Uterus (tissue), 2 donors: ENCODE results near the gene NADK.

Experiments
- POLR2A ChIP-seq, 2 donors: fragments of 450-650 bp; IDR thresholded peaks; one replicate each; pipeline ENCODE4 v1.6.1; 2016; ENCODE audit warnings: antibody characterized with exemption in 2 of 2, mild to moderate bottlenecking in 1 of 2, moderate library complexity in 1 of 2
- TF ChIP-seq, protein P1 (sequence below), 4 experiments: fragments of 200-600 bp in 2 of 4; fragments of 450-650 bp in 2 of 4; sonication (generic) in 2 of 4; IDR thresholded peaks; one replicate each; pipeline ENCODE4 v1.5.1; 2016 to 2019; ENCODE audit warnings: antibody characterized with exemption in 4 of 4, mild to moderate bottlenecking in 2 of 4, moderate library complexity in 1 of 4

DNA sequence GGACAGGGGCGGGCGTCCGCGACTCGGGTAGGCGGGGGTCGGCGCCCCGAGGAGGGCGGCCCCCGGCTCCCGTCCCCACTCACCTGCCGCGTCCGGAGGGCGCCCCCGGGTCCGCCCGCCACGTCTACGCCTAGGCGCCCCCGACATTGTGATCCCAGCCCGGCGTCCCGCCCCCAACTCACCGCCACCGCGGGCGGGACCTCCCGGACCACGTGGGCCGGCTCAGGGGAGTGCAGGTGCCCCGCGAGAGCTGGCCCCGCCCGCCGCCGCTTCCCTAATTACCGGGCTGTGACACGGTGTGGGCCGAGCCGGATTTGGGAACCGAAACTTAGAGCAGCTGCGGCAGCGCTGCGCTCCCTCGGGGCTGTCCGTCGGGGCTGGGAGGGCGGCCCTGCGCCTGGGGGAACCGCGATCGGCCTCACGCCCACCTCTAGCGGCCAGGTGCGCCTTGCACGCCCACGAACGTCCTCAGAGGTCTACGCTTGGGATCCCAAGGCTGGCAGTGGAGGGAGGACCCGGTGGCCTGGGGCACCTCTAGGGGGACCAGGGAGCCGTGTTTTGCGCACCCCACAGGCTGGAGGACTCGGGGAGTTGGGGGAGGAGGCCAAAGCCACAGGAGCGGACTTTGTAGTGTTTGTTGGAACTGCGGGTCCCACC is 521 bp upstream of the NADK start:
- TF ChIP-seq, protein P1, sequence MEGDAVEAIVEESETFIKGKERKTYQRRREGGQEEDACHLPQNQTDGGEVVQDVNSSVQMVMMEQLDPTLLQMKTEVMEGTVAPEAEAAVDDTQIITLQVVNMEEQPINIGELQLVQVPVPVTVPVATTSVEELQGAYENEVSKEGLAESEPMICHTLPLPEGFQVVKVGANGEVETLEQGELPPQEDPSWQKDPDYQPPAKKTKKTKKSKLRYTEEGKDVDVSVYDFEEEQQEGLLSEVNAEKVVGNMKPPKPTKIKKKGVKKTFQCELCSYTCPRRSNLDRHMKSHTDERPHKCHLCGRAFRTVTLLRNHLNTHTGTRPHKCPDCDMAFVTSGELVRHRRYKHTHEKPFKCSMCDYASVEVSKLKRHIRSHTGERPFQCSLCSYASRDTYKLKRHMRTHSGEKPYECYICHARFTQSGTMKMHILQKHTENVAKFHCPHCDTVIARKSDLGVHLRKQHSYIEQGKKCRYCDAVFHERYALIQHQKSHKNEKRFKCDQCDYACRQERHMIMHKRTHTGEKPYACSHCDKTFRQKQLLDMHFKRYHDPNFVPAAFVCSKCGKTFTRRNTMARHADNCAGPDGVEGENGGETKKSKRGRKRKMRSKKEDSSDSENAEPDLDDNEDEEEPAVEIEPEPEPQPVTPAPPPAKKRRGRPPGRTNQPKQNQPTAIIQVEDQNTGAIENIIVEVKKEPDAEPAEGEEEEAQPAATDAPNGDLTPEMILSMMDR (IDR thresholded peaks at IDR 0.05) = no peak
- peak in 1 of 2 donors; percentile 25 for TF ChIP-seq POLR2A (IDR thresholded peaks at IDR 0.05)
